Stimulated activated CD8-positive, alpha-beta memory T cell treated with anti-CD3 and anti-CD28 coated beads, Interleukin-12 subunit alpha, Interleukin-12 subunit beta, amount 100 ng/mL, for 1 hour (primary cell): ENCODE measurements around the gene MPND.

Experiments used
- DNase-seq: peaks from one replicate; pipeline ENCODE4 v3.0.0-alpha.2; 2020; ENCODE audit warnings: low read depth

The MPND gene

GRCh38 chr19:4403005-4403761, 59.8 kb downstream of the MPND start:
- no peak for DNase-seq

GRCh38 chr19:4405977-4406376, 62.6 kb downstream of the MPND start:
- DNase-seq, result no peak

- DNase-seq, result no peak
Observed at GRCh38 chr19:4406626-4407025, 63.3 kb downstream of the MPND start.

GRCh38 chr19:4409123-4409933, 66.0 kb downstream of the MPND start:
- no peak for DNase-seq
